HG03558 (cell line): Measurements from ENCODE around the gene GPR146.

Experiments
- ATAC-seq: cut with Tn5 transposase; IDR thresholded peaks from one replicate; pipeline ENCODE4 v1.9.1; 2021; ENCODE audit warnings: moderate number of reproducible peaks; ENCODE audit not compliant: unreplicated experiment; ENCODE audit errors: extremely low read depth

Gene GPR146

DNA sequence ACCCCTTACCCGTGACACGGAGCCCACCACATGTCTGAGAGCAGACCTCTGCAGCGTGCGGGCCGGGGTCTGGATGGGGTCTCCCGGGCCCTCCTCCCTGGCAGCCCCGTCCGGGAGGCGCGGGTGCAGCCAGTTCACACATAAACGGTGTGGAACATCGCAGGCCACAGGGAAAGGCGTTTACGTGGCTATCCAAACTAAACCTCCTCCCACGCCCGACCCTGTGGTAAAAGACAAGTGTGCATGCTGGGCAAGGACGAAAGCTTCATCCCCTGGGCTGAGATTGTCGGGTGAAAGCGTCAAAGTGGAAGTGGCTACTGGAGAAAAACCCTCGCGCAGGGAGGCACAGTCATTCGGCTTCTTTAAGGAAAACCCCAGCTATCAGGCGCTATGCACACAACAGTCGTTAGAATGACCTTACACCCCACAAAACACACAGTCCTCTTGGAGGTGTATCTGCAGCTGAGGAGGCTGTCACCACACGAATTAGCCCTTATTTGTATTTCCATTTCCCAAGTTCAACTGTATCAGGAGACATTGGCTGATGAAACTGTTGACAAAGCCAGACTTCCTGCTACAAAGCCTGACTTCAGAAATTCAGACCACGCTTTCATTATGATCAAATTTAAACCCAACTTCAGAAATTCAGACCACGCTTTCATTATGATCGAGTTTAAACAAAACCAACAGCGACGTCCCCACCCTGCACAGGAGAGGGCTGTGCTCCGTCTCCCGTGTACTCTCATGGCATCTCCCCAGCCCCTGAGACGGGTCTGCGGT is 58.9 kb downstream of the GPR146 start:
- ATAC-seq = no peak

DNA sequence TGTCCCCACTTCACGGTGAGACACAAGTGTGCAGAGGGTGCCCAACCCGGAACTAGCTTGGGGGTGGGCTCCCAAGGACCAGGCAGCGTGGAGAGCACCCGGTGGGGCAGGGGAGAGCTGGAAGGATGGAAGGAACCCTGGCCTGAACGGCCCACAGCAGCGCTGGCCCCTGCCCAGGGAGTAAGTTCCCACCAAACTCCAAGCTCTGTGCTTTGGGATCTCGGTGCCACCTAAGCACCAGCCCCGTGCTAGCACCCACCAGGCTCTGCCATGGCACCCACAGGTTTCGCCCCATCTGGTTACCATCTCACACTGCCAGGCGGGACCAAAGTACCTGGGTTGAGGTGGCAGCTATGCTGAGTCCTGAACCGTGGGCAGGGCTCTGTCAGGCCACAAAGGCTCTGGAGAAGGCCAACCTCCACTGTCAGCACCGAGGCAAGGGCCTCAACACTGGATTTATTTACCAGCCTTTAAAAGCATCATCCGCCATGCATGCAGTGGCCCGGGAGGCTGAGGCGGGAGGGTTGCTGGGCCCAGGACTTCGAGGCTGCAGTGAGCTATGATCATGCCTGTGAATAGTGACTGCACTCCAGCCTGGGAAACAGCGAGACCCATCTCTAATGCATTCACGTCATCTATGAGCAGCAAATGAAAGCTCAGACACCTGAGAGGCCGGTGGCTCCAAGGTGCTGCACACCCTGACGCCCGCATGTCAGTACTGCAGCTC is 59.6 kb downstream of the GPR146 start:
- no peak for ATAC-seq

DNA sequence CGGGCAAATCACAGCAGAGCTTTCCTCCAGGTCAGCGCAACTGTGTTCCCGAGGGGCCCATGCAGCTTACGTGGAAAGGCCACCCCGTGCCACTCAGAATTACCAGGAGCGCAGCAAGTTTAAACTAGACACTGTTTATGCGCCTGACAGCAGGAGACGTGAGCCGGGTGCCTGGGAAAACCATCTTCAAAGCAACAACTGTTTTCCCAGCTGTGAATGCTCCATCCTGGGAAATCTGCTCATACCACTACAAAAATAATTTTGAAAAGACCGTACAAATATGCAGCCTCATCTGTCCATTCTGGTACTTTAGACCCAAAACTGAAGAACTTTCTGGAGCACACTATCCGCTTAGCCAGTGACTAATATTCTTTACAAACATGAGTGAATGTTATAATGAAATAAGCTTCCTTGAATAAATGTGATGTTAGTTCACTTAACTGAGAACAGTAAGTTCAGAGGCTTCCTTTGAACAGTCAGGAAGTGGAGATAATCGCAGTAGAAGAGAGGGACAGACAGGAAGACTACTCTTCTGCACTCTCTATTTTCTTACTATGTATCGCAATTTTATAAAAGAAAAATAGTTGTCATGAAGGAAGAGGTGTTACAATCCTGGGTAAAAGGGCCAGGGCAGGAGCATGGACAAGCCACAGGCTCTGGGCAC is 60.3 kb downstream of the GPR146 start:
- no peak for ATAC-seq

DNA sequence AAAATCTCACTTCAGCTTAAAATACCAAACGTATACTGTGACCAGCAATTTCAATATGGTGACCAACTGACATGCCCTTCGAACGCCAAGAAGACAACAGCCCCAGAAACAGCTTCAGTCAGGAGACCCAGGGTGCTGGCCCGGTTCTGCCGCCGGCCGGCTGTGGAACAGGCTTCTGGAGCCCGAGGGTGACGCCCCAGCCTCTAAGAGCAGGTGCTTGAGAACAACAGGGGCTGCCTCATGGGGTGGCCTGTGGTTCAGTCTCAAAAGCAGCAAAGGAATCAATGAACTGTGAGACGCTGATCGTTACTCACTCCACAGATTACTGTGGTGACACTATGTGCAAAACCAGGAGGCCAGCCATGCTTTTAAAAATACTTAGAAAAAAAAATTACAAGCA is 60.8 kb downstream of the GPR146 start:
- ATAC-seq = peak; percentile 52

DNA sequence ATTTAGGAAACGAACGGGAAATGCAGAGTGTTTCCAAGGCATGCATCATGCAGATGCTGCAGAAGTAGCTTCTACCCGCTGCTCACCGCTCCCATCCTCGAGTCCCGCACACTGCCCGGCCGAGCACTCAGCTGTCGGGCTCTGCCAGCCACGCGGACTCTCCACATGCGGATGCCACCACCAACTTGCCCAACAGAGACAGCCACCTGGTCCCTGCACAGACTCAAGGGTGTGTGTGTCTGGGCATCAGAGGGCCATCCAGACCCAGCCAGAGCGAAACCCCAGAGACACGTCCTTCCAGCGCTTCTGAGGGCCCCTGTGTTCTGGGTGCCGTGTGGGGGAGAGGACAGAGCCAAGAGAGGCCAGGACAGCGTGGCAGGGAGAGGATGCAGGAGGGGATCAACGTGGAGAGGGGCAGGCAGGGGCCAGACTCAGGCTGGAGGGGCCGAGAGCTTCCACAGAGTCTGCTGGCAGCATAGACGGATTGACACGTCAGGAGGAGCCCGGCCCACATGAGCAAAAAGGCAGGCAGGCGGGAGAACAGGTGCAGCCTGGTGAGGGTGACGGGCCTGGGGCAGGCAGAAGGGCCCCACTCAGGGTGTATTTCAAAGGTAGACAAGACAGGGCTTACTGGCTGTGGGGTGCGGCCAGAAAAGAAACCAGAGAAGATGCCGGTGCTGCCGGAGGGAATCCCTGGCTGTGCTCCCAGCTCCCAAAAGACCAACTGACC is 61.9 kb downstream of the GPR146 start:
- ATAC-seq = no peak

DNA sequence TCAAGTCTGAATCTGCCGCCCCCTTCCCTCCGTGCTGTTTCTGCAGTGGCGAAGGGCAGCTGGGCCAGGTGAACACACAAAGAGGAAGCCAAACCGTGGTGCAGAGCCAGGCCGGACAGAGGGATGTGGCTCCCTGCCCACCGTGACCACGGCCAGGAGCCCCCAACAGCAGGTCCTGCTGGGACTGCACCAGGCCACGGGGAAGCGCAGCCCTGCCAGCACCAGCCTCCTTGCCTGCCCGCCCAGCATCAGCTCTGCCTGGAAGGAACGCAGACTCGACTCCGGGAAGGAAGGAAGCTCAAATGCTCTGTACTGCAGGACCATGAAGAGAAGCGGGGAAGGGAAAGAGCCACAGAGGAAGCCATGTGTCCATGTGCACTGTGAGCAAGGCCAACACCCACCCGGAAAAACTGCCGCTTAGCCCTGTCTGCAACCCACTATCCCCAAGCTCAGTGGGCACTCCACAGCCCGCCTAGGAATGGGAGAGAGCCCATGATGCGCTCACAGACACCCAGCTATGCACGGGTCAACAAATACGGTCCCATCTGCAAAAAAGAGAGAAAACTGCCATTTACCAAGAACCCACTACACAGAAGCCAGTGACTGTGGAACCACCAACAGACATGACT is 62.6 kb downstream of the GPR146 start:
- ATAC-seq = no peak

DNA sequence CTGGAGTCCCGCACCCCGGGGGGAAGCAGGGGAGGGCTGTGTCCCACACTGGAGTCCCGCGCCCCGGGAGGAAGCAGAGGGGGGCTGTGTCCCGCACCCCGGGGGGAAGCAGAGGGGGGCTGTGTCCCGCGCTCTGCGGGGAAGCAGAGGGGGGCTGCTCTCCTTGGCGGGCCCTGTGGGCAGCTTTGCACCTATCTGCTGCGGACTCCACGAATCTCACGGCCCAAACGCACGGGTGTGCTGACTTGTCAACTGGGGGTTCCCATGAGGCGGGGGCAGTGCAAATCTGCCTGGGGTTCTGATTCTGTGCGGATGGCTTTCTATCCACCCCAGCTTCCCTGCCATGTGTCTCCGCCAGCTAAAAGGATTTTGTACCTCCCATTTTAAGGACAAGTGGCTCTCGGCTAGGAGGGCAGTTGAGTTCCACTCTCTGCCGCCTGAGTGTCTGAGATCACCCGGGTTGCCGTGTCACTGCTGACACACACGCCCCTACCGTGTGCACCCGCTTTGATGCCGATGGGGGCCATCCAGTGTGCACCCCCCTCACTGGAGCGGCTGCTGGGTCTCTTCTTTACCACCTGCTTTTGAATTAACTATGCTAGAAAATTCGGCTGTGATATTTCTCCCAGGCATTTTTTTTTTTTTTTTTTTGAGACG is 64.0 kb downstream of the GPR146 start:
- ATAC-seq = no peak
